ENCODE results near the gene CAMSAP3.

DNA sequence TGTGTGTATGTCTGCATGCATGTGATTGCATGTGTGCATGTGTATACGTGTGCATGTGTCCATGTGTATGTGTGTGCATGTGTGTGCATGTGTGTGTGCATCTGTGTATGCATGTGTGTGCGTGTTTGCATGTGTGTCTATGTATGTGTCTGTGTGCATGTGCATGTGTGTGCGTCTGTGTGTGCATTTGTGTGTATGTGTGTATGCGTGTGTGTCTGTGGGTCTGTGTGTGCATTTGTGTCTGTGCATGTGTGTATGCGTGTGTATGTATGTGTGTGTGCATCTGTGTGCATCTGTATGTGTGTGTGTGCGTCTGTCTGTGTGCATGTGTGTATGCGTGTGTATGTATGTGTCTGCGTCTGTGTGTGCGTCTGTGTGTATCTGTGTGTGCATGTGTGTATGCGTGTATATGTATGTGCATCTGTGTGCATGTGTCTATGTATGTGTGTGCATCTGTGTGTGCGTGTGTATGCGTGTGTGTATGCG, 44.2 kb downstream of the CAMSAP3 start:
- TF ChIP-seq, protein P1, sequence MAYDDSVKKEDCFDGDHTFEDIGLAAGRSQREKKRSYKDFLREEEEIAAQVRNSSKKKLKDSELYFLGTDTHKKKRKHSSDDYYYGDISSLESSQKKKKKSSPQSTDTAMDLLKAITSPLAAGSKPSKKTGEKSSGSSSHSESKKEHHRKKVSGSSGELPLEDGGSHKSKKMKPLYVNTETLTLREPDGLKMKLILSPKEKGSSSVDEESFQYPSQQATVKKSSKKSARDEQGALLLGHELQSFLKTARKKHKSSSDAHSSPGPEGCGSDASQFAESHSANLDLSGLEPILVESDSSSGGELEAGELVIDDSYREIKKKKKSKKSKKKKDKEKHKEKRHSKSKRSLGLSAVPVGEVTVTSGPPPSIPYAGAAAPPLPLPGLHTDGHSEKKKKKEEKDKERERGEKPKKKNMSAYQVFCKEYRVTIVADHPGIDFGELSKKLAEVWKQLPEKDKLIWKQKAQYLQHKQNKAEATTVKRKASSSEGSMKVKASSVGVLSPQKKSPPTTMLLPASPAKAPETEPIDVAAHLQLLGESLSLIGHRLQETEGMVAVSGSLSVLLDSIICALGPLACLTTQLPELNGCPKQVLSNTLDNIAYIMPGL (CRISPR knock-in tag; IDR thresholded peaks at IDR 0.05; ENCODE audit: borderline replicate concordance): no peak
- TF ChIP-seq BHLHE40 (IDR thresholded peaks at IDR 0.05; ENCODE audit: low read depth, low read length) (no peak), SMC3 (IDR thresholded peaks at IDR 0.05) (no peak), RAD21 (conservative IDR thresholded peaks at IDR 0.05 in 1 of 2, IDR thresholded peaks at IDR 0.05 in 1 of 2) (no peak), POLR2A (IDR thresholded peaks at IDR 0.05; ENCODE audit: low read length) (no peak), RFX5 (IDR thresholded peaks at IDR 0.05) (no peak), CHD2 (IDR thresholded peaks at IDR 0.05; ENCODE audit: low read length, partially characterized antibody) (no peak)
- TF ChIP-seq, protein P2, sequence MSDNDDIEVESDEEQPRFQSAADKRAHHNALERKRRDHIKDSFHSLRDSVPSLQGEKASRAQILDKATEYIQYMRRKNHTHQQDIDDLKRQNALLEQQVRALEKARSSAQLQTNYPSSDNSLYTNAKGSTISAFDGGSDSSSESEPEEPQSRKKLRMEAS (IDR thresholded peaks at IDR 0.05): no peak
- TF ChIP-seq, protein P3, sequence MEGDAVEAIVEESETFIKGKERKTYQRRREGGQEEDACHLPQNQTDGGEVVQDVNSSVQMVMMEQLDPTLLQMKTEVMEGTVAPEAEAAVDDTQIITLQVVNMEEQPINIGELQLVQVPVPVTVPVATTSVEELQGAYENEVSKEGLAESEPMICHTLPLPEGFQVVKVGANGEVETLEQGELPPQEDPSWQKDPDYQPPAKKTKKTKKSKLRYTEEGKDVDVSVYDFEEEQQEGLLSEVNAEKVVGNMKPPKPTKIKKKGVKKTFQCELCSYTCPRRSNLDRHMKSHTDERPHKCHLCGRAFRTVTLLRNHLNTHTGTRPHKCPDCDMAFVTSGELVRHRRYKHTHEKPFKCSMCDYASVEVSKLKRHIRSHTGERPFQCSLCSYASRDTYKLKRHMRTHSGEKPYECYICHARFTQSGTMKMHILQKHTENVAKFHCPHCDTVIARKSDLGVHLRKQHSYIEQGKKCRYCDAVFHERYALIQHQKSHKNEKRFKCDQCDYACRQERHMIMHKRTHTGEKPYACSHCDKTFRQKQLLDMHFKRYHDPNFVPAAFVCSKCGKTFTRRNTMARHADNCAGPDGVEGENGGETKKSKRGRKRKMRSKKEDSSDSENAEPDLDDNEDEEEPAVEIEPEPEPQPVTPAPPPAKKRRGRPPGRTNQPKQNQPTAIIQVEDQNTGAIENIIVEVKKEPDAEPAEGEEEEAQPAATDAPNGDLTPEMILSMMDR (IDR thresholded peaks at IDR 0.05): no peak
